Endothelial cell of umbilical vein (primary cell): ENCODE data around the gene NEU2. TPM values are rescaled to one million over a fixed set of nuclear protein-coding genes. Genes with fewer than 3 reads are reported as not detected.

Source experiments
- BruUV-seq: library from RNA; stranded (reverse); fragments of 400-500 nt; replicated peaks from 2 replicates; lab custom pipeline; 2021; lab: Mats Ljungman, UMichigan
- CTCF ChIA-PET: fragments of 300-600, 350-600 bp; sonication (Branson Sonifier 250); formaldehyde crosslinking; loops from one replicate; lab custom pipeline; 2021; ENCODE audit warnings: antibody characterized with exemption, inconsistent platforms; lab: Charles Lee
- POLR2A ChIA-PET: fragments of 300-600, 350-600 bp; sonication (Branson Sonifier 250); formaldehyde crosslinking; loops from one replicate; lab custom pipeline; 2021; ENCODE audit warnings: antibody characterized with exemption, inconsistent platforms; lab: Charles Lee
- DNase-seq: peaks from one replicate; pipeline ENCODE4 v3.0.0-alpha.2; 2011; ENCODE audit warnings: low read depth, low spot score
- FAIRE-seq: peaks from 2 replicates; lab custom pipeline; 2011; peaks lifted over from hg19 to GRCh38; lab: Jason Lieb, UNC
- H2AFZ ChIP-seq: 2 replicates; pipeline ENCODE4 v1.6.0; 2012; ENCODE audit warnings: low read depth, low read length, control low read depth, inconsistent platforms
- H3K27ac ChIP-seq: 2 replicates; pipeline ENCODE4 v1.5.1; 2011; ENCODE audit warnings: low read depth, mild to moderate bottlenecking, control low read depth, low read length, moderate library complexity; ENCODE audit not compliant: insufficient read depth
- H3K27me3 ChIP-seq, 2 experiments: 2 replicates each; pipeline versions ENCODE4 v1.6.0 to v1.6.1; 2011; ENCODE audit warnings: low read length in 2 of 2, mixed read lengths in 1 of 2; ENCODE audit not compliant: control insufficient read depth in 2 of 2, insufficient read depth in 2 of 2
- H3K36me3 ChIP-seq, 2 experiments: 2 replicates in 1 of 2; 3 replicates in 1 of 2; pipeline ENCODE4 v1.5.1; 2011; ENCODE audit warnings: low read length in 2 of 2, mild to moderate bottlenecking in 1 of 2, moderate library complexity in 1 of 2; ENCODE audit not compliant: control insufficient read depth in 2 of 2, insufficient read depth in 2 of 2; ENCODE audit errors: extremely low read depth in 1 of 2
- H3K4me1 ChIP-seq: 3 replicates; pipeline ENCODE4 v1.5.1; 2011; ENCODE audit warnings: mild to moderate bottlenecking, low read length; ENCODE audit not compliant: control insufficient read depth, insufficient read depth; ENCODE audit errors: extremely low read depth
- H3K4me2 ChIP-seq: 2 replicates; pipeline ENCODE4 v1.6.1; 2011; ENCODE audit warnings: low read length, control low read depth, mixed read lengths; ENCODE audit not compliant: insufficient read depth
- H3K4me3 ChIP-seq, 3 experiments: fragments of 200-600 bp in 1 of 3; sonication (generic), shearing (Covaris generic) in 1 of 3; replicated peaks in 1 of 3; 2 replicates each; pipeline ENCODE4 v1.5.1; 2011 to 2016; ENCODE audit warnings: control low read depth in 3 of 3, low read length in 3 of 3, mild to moderate bottlenecking in 2 of 3, inconsistent platforms in 1 of 3, low read depth in 1 of 3, moderate library complexity in 1 of 3; ENCODE audit not compliant: insufficient read depth in 1 of 3
- H3K79me2 ChIP-seq: 2 replicates; pipeline ENCODE4 v1.6.0; 2012; ENCODE audit warnings: low read length, inconsistent platforms; ENCODE audit not compliant: control insufficient read depth, insufficient read depth
- H3K9ac ChIP-seq: replicated peaks from 2 replicates; pipeline ENCODE3; 2011; ENCODE audit warnings: low read length, control low read depth; ENCODE audit not compliant: insufficient read depth; ENCODE audit errors: extremely low read depth
- H3K9me1 ChIP-seq: replicated peaks from 3 replicates; pipeline ENCODE4 v1.6.0; 2011; ENCODE audit warnings: mild to moderate bottlenecking, low read length; ENCODE audit not compliant: control insufficient read depth, insufficient read depth; ENCODE audit errors: extremely low read depth
- H3K9me3 ChIP-seq: replicated peaks from 2 replicates; pipeline ENCODE4 v1.5.1; 2012; ENCODE audit warnings: low read length, inconsistent platforms; ENCODE audit not compliant: control insufficient read depth, insufficient read depth
- H4K20me1 ChIP-seq: replicated peaks from 2 replicates; pipeline ENCODE3; 2011; ENCODE audit warnings: mild to moderate bottlenecking, low read length; ENCODE audit not compliant: control insufficient read depth, insufficient read depth; ENCODE audit errors: extremely low read depth
- EZH2 ChIP-seq: IDR thresholded peaks from 2 replicates; pipeline ENCODE4 v1.6.1; 2012; ENCODE audit warnings: borderline replicate concordance, low read depth, mild to moderate bottlenecking, moderate library complexity, low read length, inconsistent platforms; ENCODE audit not compliant: severe bottlenecking
- FOS ChIP-seq: IDR thresholded peaks from 2 replicates; pipeline ENCODE4 v1.6.1; 2011; ENCODE audit warnings: mild to moderate bottlenecking, low read length, moderate library complexity, borderline replicate concordance; ENCODE audit not compliant: insufficient read depth
- GATA2 ChIP-seq: IDR thresholded peaks from 2 replicates; pipeline ENCODE4 v1.7.0; 2011; ENCODE audit warnings: low read depth, mild to moderate bottlenecking, moderate library complexity, mixed read lengths, low read length; ENCODE audit not compliant: insufficient read length, insufficient read depth
- JUN ChIP-seq: IDR thresholded peaks from 2 replicates; pipeline ENCODE4 v1.6.1; 2011; ENCODE audit warnings: borderline replicate concordance, low read depth; ENCODE audit not compliant: insufficient read length, insufficient read depth
- MYC ChIP-seq: IDR thresholded peaks from one replicate; pipeline ENCODE4 v1.6.1; 2011; ENCODE audit warnings: mild to moderate bottlenecking, low read depth, low read length
- POLR2A ChIP-seq: IDR thresholded peaks from 2 replicates; pipeline ENCODE4 v1.6.1; 2012; ENCODE audit warnings: low read depth, mild to moderate bottlenecking, control low read depth, low read length
- POLR2AphosphoS5 ChIP-seq: IDR thresholded peaks from 2 replicates; pipeline ENCODE4 v1.6.1; 2012; ENCODE audit warnings: low read depth, mild to moderate bottlenecking, control low read depth, low read length, moderate library complexity; ENCODE audit not compliant: insufficient read depth
- dilution Hi-C: fragments of 300-500 bp; cut with MboI; formaldehyde crosslinking; loops from one replicate; pipeline ENCODE4 v1.15.0; 2019; ENCODE audit warnings: low sequenced_read_pairs; ENCODE audit not compliant: extremely low pct_ligation_motif_present
- intact Hi-C: fragments of 100-400 bp; cut with micrococcal nuclease; formaldehyde crosslinking; loops from one replicate; pipeline ENCODE4 v1.10.0; 2022
- polyA plus RNA-seq, 4 experiments: library from polyadenylated mRNA; depleted of rRNA in 3 of 4; stranded (reverse) in 3 of 4; unstranded in 1 of 4; fragments of >200 nt; gene quantifications; 2 replicates each; pipeline versions ENCODE4 v1.2.1 to v1.2.3, GENCODE V29; 2011 to 2012; ENCODE audit warnings: missing spikeins in 1 of 4
- total RNA-seq: library from RNA; stranded (reverse); gene quantifications from 2 replicates; pipeline ENCODE4 v1.2.3, GENCODE V29; 2021
- TF ChIP-seq, protein P1 (sequence below): IDR thresholded peaks from 2 replicates; pipeline ENCODE4 v1.6.1; 2011; ENCODE audit not compliant: insufficient read depth, insufficient read length
- TF ChIP-seq, protein P2 (sequence below), 2 donors: IDR thresholded peaks; 1 replicate in 1 of 2; 2 replicates in 1 of 2; pipeline ENCODE4 v1.5.1; 2011; ENCODE audit warnings: low read length in 2 of 2, mild to moderate bottlenecking in 2 of 2, moderate library complexity in 2 of 2, control low read depth in 1 of 2, inconsistent platforms in 1 of 2, low read depth in 1 of 2; ENCODE audit not compliant: insufficient read depth in 1 of 2; ENCODE audit errors: extremely low read depth in 1 of 2

The NEU2 gene
- total and polyA plus RNA-seq, 2 donors (not counting 3 experiments of a cell fraction or from before 2014, with no cell fraction given), result not detected

DNA sequence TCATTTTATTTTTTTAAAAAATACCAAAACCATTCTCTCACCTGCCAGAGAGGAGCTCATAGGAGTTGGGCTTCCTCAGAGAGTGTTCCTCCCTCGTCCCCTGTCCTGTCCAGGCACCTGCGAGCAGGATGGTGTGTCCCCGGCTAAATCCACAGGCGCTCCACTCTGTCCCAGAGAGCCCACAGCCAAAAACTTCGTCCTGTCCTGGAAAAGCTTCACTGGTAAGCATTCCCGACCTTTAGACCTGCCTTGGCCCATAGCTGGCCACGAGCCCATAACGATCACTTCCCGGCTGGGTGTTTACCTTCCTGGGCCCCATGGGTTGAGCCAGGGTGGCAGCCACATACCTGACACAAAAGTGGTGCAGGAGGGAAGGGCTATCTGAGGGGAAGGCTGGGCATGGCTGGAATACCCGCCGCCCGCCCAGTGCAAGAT lies 19.4 kb upstream of the NEU2 start, which contains the start of gene NGEF:
Gene NGEF (minus strand): TSS at position 230 of the 435 bp plus-strand sequence. CDS start 38,366 bp downstream, outside the sequence.
- Histone ChIP-seq H3K9ac (no peak within 1 kb of the TSS), H3K4me2 (no peak within 1 kb of the TSS), H3K36me3 (no peaks in the 10 kb centered on the region), H3K79me2 (no peaks in the 10 kb centered on the region), H3K27me3 (peaks cover 0 to 3% of the 10 kb centered on the region in 2 experiments), H3K27ac (no peak within 1 kb of the TSS), H3K9me1 (no peaks in the 10 kb centered on the region), H2AFZ (peak within 1 kb of the TSS; percentile 4), H3K4me1 (no peaks in the 10 kb centered on the region), H3K4me3 (no peak within 1 kb of the TSS), H4K20me1 (no peaks in the 10 kb centered on the region), H3K9me3 (no peaks in the 10 kb centered on the region)
- no peak for FAIRE-seq
- CTCF ChIA-PET, result interaction anchor here (1.6 kb wide), 1 partner anchor 16 kb away, joined by 7 read pairs; no protein-coding TSS in a partner anchor
- dilution Hi-C loops (no loop called here), intact Hi-C loops (no loop called here)
- no peak for DNase-seq
- no TSS peak for BruUV-seq
- TF ChIP-seq FOS (no peak), POLR2AphosphoS5 (no peak), EZH2 (no peak), GATA2 (no peak), POLR2A (no peak)
- TF ChIP-seq, protein P1, sequence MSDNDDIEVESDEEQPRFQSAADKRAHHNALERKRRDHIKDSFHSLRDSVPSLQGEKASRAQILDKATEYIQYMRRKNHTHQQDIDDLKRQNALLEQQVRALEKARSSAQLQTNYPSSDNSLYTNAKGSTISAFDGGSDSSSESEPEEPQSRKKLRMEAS, result no peak
- POLR2A ChIA-PET, result no interaction called here

DNA sequence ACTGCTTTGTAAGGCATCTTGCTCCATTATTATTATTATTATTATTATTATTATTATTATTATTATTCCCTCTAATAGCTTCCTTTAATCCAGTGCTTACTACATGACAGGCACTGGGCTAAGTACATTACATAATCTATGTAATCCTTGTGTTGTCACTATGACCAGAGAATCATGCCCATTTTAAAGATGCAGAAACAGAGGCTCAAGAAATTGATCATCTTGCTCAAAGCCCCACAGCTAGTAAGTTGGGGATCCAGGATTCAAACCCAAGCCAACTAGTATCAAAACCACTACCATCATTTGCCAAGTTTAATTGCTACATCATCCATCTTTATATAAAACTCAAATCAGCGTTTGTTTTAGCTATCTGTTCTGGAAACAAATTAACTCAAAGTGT lies 18.8 kb upstream of the NEU2 start:
- POLR2A ChIA-PET, result no interaction called here

More for the DNA sequence above, 18.8 kb upstream of the NEU2 start:
- Histone ChIP-seq H2AFZ (no peak overlapping the region), H4K20me1 (no peaks in the 10 kb centered on the region), H3K27ac (no peak overlapping the region), H3K27me3 (no peaks in the 10 kb centered on the region), H3K9me3 (no peaks in the 10 kb centered on the region), H3K4me1 (no peaks in the 10 kb centered on the region), H3K4me3 (no peak overlapping the region), H3K9me1 (no peaks in the 10 kb centered on the region), H3K9ac (no peak overlapping the region), H3K36me3 (no peaks in the 10 kb centered on the region), H3K79me2 (no peaks in the 10 kb centered on the region), H3K4me2 (no peak overlapping the region)
- BruUV-seq, result no TSS peak
- dilution Hi-C loops, result no loop called here
- intact Hi-C loops, result no loop called here
- CTCF ChIA-PET, result interaction anchor here (1.6 kb wide), 1 partner anchor 15 kb away, joined by 7 read pairs; no protein-coding TSS in a partner anchor
- TF ChIP-seq JUN (no peak), GATA2 (no peak), MYC (no peak), POLR2A (no peak), FOS (no peak), POLR2AphosphoS5 (no peak), EZH2 (no peak)
- TF ChIP-seq, protein P1, result no peak
- TF ChIP-seq, protein P2, sequence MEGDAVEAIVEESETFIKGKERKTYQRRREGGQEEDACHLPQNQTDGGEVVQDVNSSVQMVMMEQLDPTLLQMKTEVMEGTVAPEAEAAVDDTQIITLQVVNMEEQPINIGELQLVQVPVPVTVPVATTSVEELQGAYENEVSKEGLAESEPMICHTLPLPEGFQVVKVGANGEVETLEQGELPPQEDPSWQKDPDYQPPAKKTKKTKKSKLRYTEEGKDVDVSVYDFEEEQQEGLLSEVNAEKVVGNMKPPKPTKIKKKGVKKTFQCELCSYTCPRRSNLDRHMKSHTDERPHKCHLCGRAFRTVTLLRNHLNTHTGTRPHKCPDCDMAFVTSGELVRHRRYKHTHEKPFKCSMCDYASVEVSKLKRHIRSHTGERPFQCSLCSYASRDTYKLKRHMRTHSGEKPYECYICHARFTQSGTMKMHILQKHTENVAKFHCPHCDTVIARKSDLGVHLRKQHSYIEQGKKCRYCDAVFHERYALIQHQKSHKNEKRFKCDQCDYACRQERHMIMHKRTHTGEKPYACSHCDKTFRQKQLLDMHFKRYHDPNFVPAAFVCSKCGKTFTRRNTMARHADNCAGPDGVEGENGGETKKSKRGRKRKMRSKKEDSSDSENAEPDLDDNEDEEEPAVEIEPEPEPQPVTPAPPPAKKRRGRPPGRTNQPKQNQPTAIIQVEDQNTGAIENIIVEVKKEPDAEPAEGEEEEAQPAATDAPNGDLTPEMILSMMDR (IDR thresholded peaks at IDR 0.05; ENCODE audit: extremely low read depth in 1 of 2, insufficient read depth in 1 of 2, low read depth in 1 of 2, low read length in 2 of 2), result no peak
- DNase-seq, result no peak
- FAIRE-seq, result no peak
